ENCODE measurements around the gene NFKBIA.

DNA sequence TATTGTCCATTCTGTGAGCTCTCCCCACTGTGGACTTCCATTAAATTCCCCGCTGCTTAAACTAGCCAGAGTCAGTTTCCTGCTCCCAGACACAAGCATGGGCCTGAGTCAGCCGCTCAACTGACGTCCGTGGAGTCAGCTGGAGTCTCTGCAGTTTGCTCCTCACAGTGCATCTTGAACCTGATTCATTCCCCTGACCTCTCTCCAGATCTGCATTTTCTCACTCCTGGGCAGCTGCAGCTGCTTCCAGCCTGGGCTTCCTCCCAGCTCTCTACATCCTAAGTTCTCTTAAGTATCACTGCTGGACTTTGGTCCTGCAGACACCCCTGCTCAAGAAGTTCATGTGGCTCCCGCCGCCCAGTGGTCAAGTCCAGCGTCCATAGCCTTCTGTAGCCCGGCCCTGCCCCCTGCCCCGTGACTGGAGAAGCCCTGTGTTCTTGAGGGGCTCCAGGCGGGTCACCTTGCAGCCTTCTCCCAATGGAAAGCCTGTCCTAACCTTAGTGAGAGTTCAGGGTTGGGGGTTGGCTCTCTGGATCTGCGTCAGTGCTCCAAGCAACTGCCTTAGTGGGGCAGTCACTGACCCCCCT lies 20.0 kb downstream of the NFKBIA start:
- TF ChIP-seq, protein P1, sequence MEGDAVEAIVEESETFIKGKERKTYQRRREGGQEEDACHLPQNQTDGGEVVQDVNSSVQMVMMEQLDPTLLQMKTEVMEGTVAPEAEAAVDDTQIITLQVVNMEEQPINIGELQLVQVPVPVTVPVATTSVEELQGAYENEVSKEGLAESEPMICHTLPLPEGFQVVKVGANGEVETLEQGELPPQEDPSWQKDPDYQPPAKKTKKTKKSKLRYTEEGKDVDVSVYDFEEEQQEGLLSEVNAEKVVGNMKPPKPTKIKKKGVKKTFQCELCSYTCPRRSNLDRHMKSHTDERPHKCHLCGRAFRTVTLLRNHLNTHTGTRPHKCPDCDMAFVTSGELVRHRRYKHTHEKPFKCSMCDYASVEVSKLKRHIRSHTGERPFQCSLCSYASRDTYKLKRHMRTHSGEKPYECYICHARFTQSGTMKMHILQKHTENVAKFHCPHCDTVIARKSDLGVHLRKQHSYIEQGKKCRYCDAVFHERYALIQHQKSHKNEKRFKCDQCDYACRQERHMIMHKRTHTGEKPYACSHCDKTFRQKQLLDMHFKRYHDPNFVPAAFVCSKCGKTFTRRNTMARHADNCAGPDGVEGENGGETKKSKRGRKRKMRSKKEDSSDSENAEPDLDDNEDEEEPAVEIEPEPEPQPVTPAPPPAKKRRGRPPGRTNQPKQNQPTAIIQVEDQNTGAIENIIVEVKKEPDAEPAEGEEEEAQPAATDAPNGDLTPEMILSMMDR (IDR thresholded peaks at IDR 0.05), result no peak
- TF ChIP-seq TCF7L2 (IDR thresholded peaks at IDR 0.05; ENCODE audit: low read depth, low read length), result no peak
- TF ChIP-seq POLR2AphosphoS5 (IDR thresholded peaks at IDR 0.05; ENCODE audit: low read depth, low read length), result no peak
- TF ChIP-seq SIN3A (IDR thresholded peaks at IDR 0.05; ENCODE audit: borderline replicate concordance, insufficient read depth, low read depth, low read length), result no peak

Data from Panc1 (cell line).